LNCaP clone FGC (cell line): ENCODE results near the gene NRP2.

ENCODE experiments used
- DNase-seq: peaks from one replicate; pipeline ENCODE4 v3.0.0-alpha.2; 2011; ENCODE audit warnings: low read depth
- H3K4me3 ChIP-seq: 2 replicates; pipeline ENCODE4 v1.5.1; 2011; ENCODE audit warnings: mild to moderate bottlenecking, low read depth, low read length, control low read depth
- TF ChIP-seq, protein P1 (sequence below): IDR thresholded peaks from 2 replicates; pipeline ENCODE4 v1.5.1; 2012; ENCODE audit warnings: mild to moderate bottlenecking; ENCODE audit not compliant: control insufficient read depth, insufficient read depth; ENCODE audit errors: extremely low read depth

The NRP2 gene

DNA sequence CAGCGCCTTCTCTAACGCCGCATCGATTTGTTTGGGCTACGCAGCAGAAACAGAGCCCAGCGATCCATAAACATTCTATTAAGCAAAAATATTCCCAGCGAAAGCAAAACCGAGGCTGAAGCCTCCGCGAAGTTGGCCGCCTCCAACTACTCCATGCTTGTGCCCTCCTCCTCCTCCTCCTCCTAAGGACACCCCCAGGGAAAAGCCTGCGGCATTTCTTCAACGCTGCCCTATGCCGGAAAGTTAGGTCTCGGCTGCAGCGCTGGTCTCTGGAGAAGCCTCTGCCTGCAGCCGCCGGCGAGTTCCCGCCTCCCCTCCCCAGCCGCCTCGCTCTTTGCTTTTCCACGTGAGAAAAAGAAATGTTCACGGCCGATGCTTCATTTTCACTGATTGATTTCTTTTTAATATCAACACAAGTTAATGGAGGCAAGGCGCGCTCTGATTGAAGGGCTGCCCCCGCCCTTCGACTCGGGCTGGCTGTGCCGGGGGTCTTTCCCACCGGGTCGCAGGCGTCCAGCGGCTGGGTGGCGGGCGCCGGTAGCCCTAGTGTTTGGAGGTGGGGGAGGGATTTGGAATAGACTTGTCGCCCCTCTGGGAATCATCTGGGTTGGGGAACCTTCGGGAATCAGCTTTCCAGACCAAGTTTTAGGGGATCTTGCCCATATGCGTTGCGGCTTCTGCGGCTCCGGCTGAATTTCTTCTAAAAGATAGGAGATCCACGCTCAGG is 3.9 kb downstream of the NRP2 start:
- TF ChIP-seq, protein P1, sequence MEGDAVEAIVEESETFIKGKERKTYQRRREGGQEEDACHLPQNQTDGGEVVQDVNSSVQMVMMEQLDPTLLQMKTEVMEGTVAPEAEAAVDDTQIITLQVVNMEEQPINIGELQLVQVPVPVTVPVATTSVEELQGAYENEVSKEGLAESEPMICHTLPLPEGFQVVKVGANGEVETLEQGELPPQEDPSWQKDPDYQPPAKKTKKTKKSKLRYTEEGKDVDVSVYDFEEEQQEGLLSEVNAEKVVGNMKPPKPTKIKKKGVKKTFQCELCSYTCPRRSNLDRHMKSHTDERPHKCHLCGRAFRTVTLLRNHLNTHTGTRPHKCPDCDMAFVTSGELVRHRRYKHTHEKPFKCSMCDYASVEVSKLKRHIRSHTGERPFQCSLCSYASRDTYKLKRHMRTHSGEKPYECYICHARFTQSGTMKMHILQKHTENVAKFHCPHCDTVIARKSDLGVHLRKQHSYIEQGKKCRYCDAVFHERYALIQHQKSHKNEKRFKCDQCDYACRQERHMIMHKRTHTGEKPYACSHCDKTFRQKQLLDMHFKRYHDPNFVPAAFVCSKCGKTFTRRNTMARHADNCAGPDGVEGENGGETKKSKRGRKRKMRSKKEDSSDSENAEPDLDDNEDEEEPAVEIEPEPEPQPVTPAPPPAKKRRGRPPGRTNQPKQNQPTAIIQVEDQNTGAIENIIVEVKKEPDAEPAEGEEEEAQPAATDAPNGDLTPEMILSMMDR, result no peak
- no peak overlapping the region for H3K4me3 ChIP-seq

GRCh38 chr2:205686783-205687640 is 4.7 kb downstream of the NRP2 start:
- TF ChIP-seq, protein P1, result no peak
- no peak for DNase-seq
- H3K4me3 ChIP-seq, result no peak overlapping the region

More for the DNA sequence above, 3.9 kb downstream of the NRP2 start:
- DNase-seq, result no peak

DNA sequence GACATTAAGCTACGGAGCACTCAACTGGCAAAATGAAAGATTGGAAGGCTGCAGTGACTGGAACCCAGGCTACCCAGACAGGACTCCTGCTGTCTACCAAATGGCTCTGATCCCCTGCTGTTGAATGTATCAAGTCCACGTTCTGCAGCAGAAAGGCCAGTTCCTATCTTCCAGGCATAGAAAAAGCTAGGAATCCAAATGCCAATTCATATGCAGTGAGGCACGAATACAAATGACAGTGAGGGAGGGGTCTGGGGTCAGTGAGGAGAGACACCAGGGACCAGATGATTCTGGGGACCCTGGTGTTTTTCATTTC is 5.3 kb downstream of the NRP2 start:
- H3K4me3 ChIP-seq, result no peak overlapping the region
- TF ChIP-seq, protein P1, result no peak
- DNase-seq, result no peak

DNA sequence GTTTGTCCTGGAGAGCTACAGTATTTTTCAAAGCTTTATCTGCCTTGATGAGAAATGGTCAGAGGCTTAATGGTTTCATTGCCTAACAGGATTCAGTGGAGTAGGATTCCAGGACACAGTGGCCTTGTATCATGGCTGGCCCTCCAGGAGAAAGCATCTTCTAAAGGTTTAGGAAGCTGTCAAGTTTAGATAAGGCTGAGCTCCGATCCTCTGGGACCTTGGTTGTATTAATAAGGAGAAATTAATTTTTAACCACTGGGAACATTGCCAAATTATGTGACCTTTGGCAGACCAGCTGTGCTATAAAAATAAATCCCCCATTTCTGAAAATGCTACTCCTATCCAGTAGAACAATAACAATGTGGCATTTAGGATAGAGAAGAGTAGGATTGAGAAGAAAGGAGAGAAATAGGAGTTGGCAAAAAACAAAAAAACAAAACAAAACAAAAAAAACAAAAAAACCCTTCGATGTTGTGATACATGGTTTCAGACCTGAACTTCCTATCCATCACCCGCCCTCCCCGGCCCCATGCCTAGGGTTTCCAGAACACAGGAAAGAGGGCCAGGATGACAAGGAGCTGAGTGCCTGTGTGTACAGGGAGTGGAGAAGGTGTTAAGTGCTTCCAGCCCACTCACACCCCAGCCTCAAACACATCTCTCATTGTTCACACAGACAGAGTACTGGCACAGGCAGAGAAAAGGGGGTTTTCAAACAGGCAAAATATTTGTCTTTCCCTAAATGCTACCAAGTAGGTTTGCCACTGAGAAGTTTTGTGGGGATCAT is 6.3 kb downstream of the NRP2 start:
- TF ChIP-seq, protein P1, result no peak
- no peak overlapping the region for H3K4me3 ChIP-seq
- DNase-seq, result no peak

GRCh38 chr2:205689820-205690219 is 7.5 kb downstream of the NRP2 start:
- no peak overlapping the region for H3K4me3 ChIP-seq
- DNase-seq, result no peak
- TF ChIP-seq, protein P1, result no peak

DNA sequence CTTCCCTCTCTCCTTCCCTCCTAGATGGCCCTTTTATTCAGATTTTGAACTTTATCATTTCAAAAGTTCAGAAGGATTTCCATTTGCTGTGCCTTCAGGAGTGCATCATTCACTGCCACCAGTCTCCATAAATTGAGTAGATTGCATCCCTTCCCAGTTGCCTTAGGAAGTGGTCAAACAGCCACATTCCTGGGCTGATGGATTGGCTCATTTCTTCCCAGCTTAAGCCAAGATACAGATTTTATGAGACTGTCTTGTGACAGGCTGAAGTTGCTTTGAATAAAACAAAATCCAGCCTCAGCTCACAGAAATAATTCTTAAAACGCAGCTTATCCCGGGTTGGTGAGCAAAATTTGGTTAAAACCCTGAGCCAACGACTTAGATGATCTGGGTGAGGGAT is 9.8 kb downstream of the NRP2 start:
- no peak overlapping the region for H3K4me3 ChIP-seq
- DNase-seq, result no peak
- TF ChIP-seq, protein P1, result no peak
